Rectal smooth muscle tissue (tissue), 1 donor: ENCODE data around the gene RHAG.

Experiments
- H3K27ac ChIP-seq: one replicate; pipeline ENCODE4 v1.7.0; 2013; ENCODE audit warnings: low read depth, low read length, inconsistent platforms
- H3K27me3 ChIP-seq: one replicate; pipeline ENCODE4 v1.7.0; 2013; ENCODE audit warnings: low read length; ENCODE audit not compliant: control insufficient read depth, insufficient read depth
- H3K36me3 ChIP-seq: one replicate; pipeline ENCODE4 v1.7.0; 2013; ENCODE audit warnings: low read length; ENCODE audit not compliant: control insufficient read depth, insufficient read depth
- H3K4me1 ChIP-seq: one replicate; pipeline ENCODE4 v1.7.0; 2013; ENCODE audit warnings: low read length; ENCODE audit not compliant: control insufficient read depth, insufficient read depth
- H3K4me3 ChIP-seq: one replicate; pipeline ENCODE4 v1.7.0; 2013; ENCODE audit warnings: low read length
- H3K9ac ChIP-seq: one replicate; pipeline ENCODE4 v1.7.0; 2013; ENCODE audit warnings: low read length

RHAG gene

DNA sequence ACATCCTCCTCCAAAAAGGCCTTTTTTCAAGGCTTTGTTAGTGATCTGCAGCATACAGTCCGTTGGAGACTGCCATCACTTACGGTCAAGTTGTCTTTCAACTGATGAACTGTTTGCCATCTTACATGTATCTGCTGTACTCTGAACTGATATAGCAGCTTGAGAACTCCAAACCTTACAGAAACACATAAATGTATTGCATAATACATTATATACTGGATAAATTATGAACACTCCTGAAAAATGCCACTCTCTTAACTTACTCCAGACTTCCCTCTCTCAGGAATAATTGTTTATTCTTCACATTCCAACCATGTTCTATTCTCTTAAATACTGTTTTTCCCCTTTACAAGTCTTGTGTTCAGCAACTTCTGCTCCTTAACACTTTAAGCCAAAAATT is 14.6 kb upstream of the RHAG start:
- no peak overlapping the region for H3K27ac ChIP-seq
- H3K36me3 ChIP-seq, result no peaks in the 10 kb centered on the region
- no peaks in the 10 kb centered on the region for H3K27me3 ChIP-seq
- H3K4me1 ChIP-seq, result no peaks in the 10 kb centered on the region
- no peak overlapping the region for H3K4me3 ChIP-seq
- no peak overlapping the region for H3K9ac ChIP-seq

DNA sequence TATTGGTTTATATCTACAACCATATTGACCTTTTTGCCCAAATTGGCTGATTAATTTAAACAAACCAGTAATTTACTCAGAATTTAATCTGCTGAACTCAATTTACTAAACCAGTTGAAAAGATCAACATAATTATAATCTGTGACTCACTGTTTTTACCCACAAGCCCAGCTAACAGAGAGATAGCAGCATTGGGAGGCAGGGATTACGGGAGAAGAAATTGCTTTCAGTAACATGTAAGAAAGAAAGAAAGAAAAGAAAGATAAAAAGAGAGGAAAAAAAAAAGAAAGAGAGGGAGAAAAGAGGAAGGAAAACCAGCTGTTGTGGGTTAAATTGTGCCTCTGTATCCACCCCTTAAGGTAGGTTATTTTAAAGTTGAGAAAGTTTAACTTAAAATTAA is 13.3 kb upstream of the RHAG start:
- Histone ChIP-seq H3K4me1 (no peaks in the 10 kb centered on the region), H3K27ac (no peak overlapping the region), H3K36me3 (no peaks in the 10 kb centered on the region), H3K27me3 (no peaks in the 10 kb centered on the region), H3K9ac (no peak overlapping the region), H3K4me3 (no peak overlapping the region)

DNA sequence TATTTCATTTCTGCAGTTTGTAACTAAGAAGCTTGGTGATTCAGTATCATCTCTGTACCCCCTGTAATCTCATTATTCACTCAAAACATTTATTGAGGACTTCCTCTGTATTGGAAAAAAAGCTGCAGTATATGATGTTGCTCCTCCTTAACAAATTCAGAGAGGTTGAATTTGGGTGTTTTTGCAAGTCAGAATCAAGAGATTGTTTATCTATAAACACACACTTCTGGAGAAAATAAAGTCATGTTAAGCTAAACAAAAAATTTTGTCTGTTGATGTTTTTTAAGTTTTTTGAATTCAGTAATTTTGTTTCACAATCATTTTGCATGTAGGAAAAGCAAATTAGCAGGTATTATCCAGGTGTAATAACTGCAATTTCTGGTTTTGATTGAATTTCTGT is 11.4 kb upstream of the RHAG start:
- no peak overlapping the region for H3K27ac ChIP-seq

GRCh38 chr6:49647476-49647875 is 10.8 kb upstream of the RHAG start:
- Histone ChIP-seq H3K9ac (no peak overlapping the region), H3K27ac (no peak overlapping the region), H3K27me3 (no peaks in the 10 kb centered on the region), H3K36me3 (no peaks in the 10 kb centered on the region), H3K4me1 (no peaks in the 10 kb centered on the region), H3K4me3 (no peak overlapping the region)

More for the DNA sequence above, 11.4 kb upstream of the RHAG start:
- Histone ChIP-seq H3K4me3 (no peak overlapping the region), H3K36me3 (no peaks in the 10 kb centered on the region), H3K9ac (no peak overlapping the region), H3K4me1 (no peaks in the 10 kb centered on the region), H3K27me3 (no peaks in the 10 kb centered on the region)

DNA sequence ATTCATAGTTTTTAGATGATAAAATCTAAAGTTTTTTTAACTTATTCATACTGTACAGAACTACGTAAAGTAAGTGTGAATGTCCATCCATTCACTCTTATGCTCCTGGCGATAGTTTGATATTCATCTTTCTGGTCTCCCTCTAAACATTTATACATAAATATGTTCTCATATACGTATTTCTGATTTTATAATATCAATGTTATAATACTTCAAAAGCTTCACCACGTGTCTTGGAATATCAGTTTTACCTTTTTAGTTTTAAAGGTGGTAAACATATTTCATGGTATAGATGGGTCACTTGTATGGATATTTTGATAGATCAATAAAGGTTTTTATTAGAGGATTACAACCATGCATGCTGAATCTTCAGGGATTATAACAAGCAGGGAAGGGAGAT is 10.3 kb upstream of the RHAG start:
- Histone ChIP-seq H3K4me3 (no peak overlapping the region), H3K36me3 (no peaks in the 10 kb centered on the region), H3K27me3 (no peaks in the 10 kb centered on the region), H3K27ac (no peak overlapping the region), H3K4me1 (no peaks in the 10 kb centered on the region), H3K9ac (no peak overlapping the region)

DNA sequence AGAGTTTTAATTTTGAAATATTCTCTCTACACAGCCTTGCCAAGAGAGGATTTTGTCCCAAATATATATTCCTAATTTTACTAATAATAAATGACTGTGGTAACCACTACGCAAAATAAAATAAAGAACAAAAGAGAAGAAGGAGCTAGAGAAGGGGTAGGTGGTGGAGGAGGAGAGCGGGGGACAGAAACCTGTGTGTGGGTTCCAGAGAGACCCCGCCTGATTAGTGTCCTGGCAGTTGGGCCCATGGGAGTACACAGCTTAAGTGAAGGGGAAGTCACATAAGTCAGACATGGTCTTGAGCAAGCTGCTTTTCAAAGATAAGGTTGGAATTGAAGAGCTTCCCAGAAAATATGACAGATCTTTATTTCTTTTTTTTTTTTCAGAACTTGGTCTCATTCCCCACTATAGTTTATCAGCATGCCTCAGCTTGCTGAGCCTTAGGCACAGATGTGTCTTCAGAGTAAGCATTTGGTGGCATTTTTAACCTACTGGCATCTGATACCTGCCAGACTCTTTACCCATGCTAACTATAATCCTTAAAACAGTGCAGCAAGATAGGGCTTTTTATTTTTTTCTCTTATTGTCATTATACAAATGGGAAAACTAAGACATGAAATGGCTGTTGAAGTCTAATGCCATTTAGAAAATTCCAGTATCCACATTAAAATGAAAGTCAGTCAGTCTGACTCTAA is 9.6 kb upstream of the RHAG start:
- no peak overlapping the region for H3K27ac ChIP-seq
- no peaks in the 10 kb centered on the region for H3K36me3 ChIP-seq
- no peak overlapping the region for H3K9ac ChIP-seq
- H3K4me3 ChIP-seq, result no peak overlapping the region
- no peaks in the 10 kb centered on the region for H3K4me1 ChIP-seq
- H3K27me3 ChIP-seq, result no peaks in the 10 kb centered on the region

GRCh38 chr6:49645139-49645538 is 8.5 kb upstream of the RHAG start:
- Histone ChIP-seq H3K4me1 (no peaks in the 10 kb centered on the region), H3K36me3 (no peaks in the 10 kb centered on the region), H3K27me3 (no peaks in the 10 kb centered on the region), H3K9ac (no peak overlapping the region), H3K4me3 (no peak overlapping the region), H3K27ac (no peak overlapping the region)

- no peaks in the 10 kb centered on the region for H3K27me3 ChIP-seq
- H3K9ac ChIP-seq, result no peak overlapping the region
- H3K4me1 ChIP-seq, result no peaks in the 10 kb centered on the region
- no peaks in the 10 kb centered on the region for H3K36me3 ChIP-seq
- H3K27ac ChIP-seq, result no peak overlapping the region
- H3K4me3 ChIP-seq, result no peak overlapping the region
Observed at GRCh38 chr6:49639177-49639817, 2.7 kb upstream of the RHAG start.

- H3K27me3 ChIP-seq, result no peaks in the 10 kb centered on the region
- no peaks in the 10 kb centered on the region for H3K4me1 ChIP-seq
- H3K4me3 ChIP-seq, result no peak overlapping the region
- H3K9ac ChIP-seq, result no peak overlapping the region
- H3K36me3 ChIP-seq, result no peaks in the 10 kb centered on the region
- no peak overlapping the region for H3K27ac ChIP-seq
Observed at GRCh38 chr6:49637350-49637731, 702 bp upstream of the RHAG start.

- no peak overlapping the region for H3K4me3 ChIP-seq
- H3K27me3 ChIP-seq, result no peaks in the 10 kb centered on the region
- no peak overlapping the region for H3K27ac ChIP-seq
- H3K36me3 ChIP-seq, result no peaks in the 10 kb centered on the region
- no peak overlapping the region for H3K9ac ChIP-seq
- no peaks in the 10 kb centered on the region for H3K4me1 ChIP-seq
Observed at GRCh38 chr6:49635978-49636712, 494 bp downstream of the RHAG start.

DNA sequence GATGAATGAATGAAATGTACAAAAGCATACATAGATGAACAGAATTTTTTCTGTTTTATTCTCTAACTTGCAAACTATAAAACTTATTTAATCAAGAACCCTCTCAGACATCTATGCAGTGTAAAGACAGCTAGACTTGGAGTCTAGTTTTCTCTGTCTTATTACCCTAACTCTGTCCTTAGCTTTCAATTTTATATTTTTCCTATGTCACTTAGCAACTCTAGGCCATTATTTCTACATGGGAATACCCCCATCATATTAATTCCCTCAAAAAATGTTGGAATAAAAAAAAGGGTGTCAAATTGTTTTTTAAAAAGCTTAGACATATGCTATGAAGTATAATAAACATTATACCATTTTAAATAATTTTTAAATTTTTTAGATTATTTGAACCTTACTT is 1.2 kb downstream of the RHAG start:
- Histone ChIP-seq H3K27me3 (no peaks in the 10 kb centered on the region), H3K4me1 (no peaks in the 10 kb centered on the region), H3K27ac (no peak overlapping the region), H3K9ac (no peak overlapping the region), H3K36me3 (no peaks in the 10 kb centered on the region), H3K4me3 (no peak overlapping the region)

GRCh38 chr6:49634836-49635218 is 1.8 kb downstream of the RHAG start:
- Histone ChIP-seq H3K4me1 (no peaks in the 10 kb centered on the region), H3K27me3 (no peaks in the 10 kb centered on the region), H3K36me3 (no peaks in the 10 kb centered on the region), H3K4me3 (no peak overlapping the region), H3K27ac (no peak overlapping the region), H3K9ac (no peak overlapping the region)
